GM21390 (cell line): ENCODE results near the gene WDR26.
A peak's percentile ranks its signal among the peaks of the same experiment; 100 is the strongest.
"Not testable (repeated sequence)": the region's sequence is repeated elsewhere in the genome, so short reads cannot be mapped to it uniquely, and the experiment has no call there.

Source experiments
- ATAC-seq: cut with Tn5 transposase; IDR thresholded peaks from one replicate; pipeline ENCODE4 v1.9.1; 2021; ENCODE audit not compliant: unreplicated experiment

WDR26 gene

GRCh38 chr1:224434691-224435317, at the start of gene WDR26:
Gene WDR26, minus strand, starts transcription at chr1:224434797.
- ATAC-seq: peak; percentile 87

GRCh38 chr1:224483206-224483605, 48.6 kb upstream of the WDR26 start:
- ATAC-seq: not testable (repeated sequence)

GRCh38 chr1:224482619-224483018, 48.0 kb upstream of the WDR26 start:
- ATAC-seq: no peak

- ATAC-seq: no peak
These were observed 47.0 kb upstream of the WDR26 start for GRCh38 chr1:224481601-224482000.

- ATAC-seq: not testable (repeated sequence)
These were observed 46.4 kb upstream of the WDR26 start for GRCh38 chr1:224480888-224481459.

GRCh38 chr1:224480200-224480599, 45.6 kb upstream of the WDR26 start:
- not testable (repeated sequence) for ATAC-seq

- no peak for ATAC-seq
These were observed 38.2 kb upstream of the WDR26 start for GRCh38 chr1:224472806-224473205.

GRCh38 chr1:224466154-224466553, 31.6 kb upstream of the WDR26 start:
- no peak for ATAC-seq

- no peak for ATAC-seq
These were observed 25.4 kb upstream of the WDR26 start for GRCh38 chr1:224459966-224460365.

GRCh38 chr1:224458996-224459395, 24.4 kb upstream of the WDR26 start:
- ATAC-seq: no peak

GRCh38 chr1:224458296-224458695, 23.7 kb upstream of the WDR26 start:
- no peak for ATAC-seq

- no peak for ATAC-seq
These were observed 23.2 kb upstream of the WDR26 start for GRCh38 chr1:224457782-224458144.

- ATAC-seq: no peak
These were observed 22.0 kb upstream of the WDR26 start for GRCh38 chr1:224456637-224456953.

GRCh38 chr1:224454402-224455055, 19.9 kb upstream of the WDR26 start:
- no peak for ATAC-seq

GRCh38 chr1:224450561-224451350, 16.2 kb upstream of the WDR26 start:
- no peak for ATAC-seq

GRCh38 chr1:224450159-224450558, 15.6 kb upstream of the WDR26 start:
- no peak for ATAC-seq

- ATAC-seq: no peak
These were observed 13.9 kb upstream of the WDR26 start for GRCh38 chr1:224448453-224449017.

- no peak for ATAC-seq
These were observed 13.4 kb upstream of the WDR26 start for GRCh38 chr1:224447971-224448370.

- ATAC-seq: no peak
These were observed 12.7 kb upstream of the WDR26 start for GRCh38 chr1:224447251-224447650.

GRCh38 chr1:224438989-224439388, 4.4 kb upstream of the WDR26 start:
- no peak for ATAC-seq

GRCh38 chr1:224435999-224436398, 1.4 kb upstream of the WDR26 start:
- ATAC-seq: no peak
